SKM-1 (cell line): Measurements from ENCODE around the gene BLOC1S5.

Experiments used
- DNase-seq: peaks from one replicate; lab custom pipeline; 2025; ENCODE audit not compliant: unreplicated experiment; lab: John Stamatoyannopoulos, UW

The BLOC1S5 gene

GRCh38 chr6:8082572-8082953 lies 18.4 kb upstream of the BLOC1S5 start:
- no peak for DNase-seq

- peak; percentile 49 for DNase-seq
Measured at GRCh38 chr6:8080362-8081151, 16.4 kb upstream of the BLOC1S5 start.

DNA sequence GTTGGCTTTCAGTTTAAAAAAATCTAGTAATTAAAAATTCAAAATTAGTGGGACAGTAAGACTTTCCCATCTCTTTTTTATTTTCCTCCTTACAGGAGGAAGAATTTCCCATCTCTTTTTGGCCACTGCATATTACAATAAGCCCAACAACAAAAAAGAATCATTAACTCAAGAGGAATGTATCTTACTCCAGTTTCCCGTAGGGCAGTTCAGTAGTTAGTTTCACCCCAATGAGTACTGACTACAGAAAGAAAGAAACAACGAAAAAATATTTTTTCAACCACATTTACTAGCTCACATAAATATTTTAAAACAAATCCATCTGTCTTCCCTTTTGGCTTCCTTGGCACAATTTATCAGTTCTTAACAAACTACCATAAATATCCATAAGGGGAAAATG lies 14.9 kb upstream of the BLOC1S5 start:
- DNase-seq: no peak

- DNase-seq: no peak
Measured at GRCh38 chr6:8077991-8078390, 13.8 kb upstream of the BLOC1S5 start.

- no peak for DNase-seq
Measured at GRCh38 chr6:8075704-8076103, 11.5 kb upstream of the BLOC1S5 start.

- DNase-seq: peak; percentile 7
Measured at GRCh38 chr6:8075185-8075584, 11.0 kb upstream of the BLOC1S5 start.

DNA sequence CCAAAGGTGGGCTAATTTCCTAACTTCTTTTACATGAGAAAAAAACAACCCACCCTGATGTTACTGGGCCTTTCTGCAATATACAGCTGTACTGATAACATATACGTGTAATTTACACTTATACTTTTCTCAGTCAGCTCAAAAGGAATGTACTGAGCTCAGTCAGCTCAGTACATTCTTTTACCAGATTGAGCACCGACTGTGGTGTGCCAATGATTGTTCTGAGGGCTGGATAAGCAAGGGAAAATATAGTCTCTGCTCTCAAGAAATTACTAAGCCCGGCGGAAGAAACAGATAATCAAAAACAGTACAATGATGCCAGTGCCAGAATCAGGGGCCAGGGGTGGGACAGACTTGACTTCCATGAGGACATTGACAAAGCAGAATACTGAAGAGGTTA lies 10.0 kb upstream of the BLOC1S5 start:
- no peak for DNase-seq

- DNase-seq: no peak
Measured at GRCh38 chr6:8073758-8074157, 9.6 kb upstream of the BLOC1S5 start.

GRCh38 chr6:8070718-8071117 lies 6.5 kb upstream of the BLOC1S5 start:
- no peak for DNase-seq

GRCh38 chr6:8069631-8070284 lies 5.6 kb upstream of the BLOC1S5 start:
- no peak for DNase-seq

- no peak for DNase-seq
Measured at GRCh38 chr6:8069151-8069550, 5.0 kb upstream of the BLOC1S5 start.

DNA sequence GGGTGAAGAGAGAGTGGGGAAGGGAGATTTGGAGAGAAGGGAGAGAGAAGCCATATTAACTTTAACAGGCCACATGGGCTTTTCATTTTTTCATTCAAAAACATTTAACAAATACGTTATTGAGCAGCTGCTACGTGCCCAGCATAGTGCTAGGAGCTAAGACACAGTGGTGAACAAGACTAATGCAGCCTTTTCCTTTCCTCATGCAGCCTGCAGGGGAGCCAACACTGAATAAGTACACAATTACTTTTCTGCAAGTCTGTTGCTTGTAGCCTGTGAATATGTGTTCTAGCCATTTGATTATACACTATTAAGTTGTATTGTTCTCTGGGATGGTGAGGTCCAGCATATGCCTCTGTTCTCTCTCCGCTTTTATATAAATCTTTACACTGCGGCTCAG lies 1.9 kb upstream of the BLOC1S5 start:
- no peak for DNase-seq

GRCh38 chr6:8065519-8065911 lies 1.3 kb upstream of the BLOC1S5 start:
- DNase-seq: no peak

- DNase-seq: no peak
Measured at GRCh38 chr6:8064638-8065518, 689 bp upstream of the BLOC1S5 start.

DNA sequence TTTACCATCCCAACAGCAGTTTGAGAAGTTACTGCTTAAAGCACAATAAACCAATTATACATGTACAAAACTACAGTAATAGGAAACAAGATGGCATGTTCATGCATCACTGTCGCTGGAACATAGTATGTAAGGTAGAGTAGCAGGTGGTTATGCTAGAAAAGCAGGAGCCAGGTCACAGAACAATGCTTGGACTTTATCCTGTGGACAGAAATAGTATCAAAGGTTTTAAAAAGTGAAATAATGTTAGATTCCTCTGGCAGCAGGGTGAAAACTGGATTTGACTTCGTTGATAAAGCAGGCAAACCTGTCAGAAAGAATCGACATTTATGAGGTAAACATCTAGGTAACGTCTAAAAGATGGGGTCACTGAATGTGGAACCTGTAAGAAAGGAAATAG lies 2.5 kb downstream of the BLOC1S5 start:
- no peak for DNase-seq

DNA sequence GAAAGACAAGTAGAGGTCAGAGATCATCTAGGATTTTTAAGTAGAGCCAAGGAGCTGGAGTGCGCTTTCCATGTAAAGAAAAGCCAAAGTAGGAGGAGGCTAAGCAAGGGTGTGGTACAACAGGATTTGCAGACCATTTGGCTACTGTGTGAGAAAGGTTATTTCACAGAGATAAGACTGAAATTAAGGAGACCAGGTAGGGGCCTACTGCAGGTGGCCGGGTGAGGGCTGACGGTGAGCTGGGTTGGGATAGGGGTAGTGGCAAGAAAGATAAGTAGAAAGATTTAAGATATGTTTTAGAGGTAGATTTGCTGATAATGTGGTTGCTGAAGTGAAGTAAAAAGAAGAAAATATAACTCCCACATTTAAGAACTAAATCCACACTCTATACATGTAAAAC lies 3.8 kb downstream of the BLOC1S5 start:
- no peak for DNase-seq

- no peak for DNase-seq
Measured at GRCh38 chr6:8059129-8059528, 5.1 kb downstream of the BLOC1S5 start.

DNA sequence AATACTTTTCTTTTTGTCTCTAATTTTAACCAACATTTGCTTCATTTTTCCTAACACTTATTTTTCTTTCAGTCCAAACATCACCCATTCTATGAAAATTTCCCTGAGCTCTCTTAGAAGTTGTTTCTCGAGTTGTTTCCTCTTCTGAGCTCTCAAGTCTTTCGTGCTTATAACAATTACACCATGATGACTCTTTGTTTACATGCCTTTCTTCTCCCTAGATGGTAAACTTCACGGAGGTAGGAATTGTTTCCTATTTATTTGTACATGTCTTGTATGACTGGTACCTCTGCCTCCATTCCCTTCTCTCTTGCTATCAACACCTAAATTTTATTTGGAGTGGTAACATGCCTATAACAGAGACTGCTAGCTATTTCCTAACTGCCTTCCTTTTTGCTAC lies 6.4 kb downstream of the BLOC1S5 start:
- DNase-seq: no peak

GRCh38 chr6:8057263-8057662 lies 6.9 kb downstream of the BLOC1S5 start:
- DNase-seq: no peak

- DNase-seq: no peak
Measured at GRCh38 chr6:8054276-8054675, 9.9 kb downstream of the BLOC1S5 start.

DNA sequence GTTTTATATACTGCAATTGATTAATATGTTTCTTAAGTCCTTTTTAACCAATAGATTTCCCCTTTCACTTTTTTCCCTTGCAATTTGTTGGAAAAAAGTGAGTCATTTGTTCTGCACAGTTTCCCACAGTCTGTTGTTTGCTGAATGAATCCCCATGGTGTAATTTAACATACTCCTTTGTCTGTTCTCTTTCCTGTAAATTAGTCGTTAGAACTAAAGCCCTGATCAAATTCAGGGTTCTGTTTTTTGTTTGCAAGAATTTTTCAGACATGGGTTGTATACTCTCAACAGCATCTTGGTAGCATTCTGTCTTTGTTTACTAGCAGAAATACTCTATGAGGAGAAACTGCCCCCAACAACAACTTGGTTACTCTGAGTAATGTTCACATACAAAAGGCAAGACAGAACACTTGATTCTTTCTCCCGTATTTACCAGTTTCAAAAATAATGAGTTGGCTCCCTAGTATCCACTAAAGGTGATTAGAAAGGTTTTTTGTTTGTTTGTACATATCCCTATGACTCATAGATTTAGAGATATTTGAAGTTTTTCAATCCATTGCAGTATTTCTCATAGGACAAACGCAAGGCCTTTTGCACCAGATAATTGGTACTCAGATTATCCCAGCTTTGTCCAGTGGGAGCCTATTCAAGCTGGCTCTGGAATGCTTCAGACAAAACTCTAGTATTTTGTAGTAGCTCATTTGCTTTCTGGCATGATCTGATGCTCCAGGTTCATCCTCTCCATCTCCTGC lies 16.5 kb downstream of the BLOC1S5 start:
- no peak for DNase-seq
